Mucosa of rectum (tissue), 2 donors: ENCODE data around the gene DDX24.

ENCODE experiments used
- H3K27ac ChIP-seq, 2 donors: one replicate each; pipeline ENCODE4 v1.7.0; 2013; ENCODE audit warnings: inconsistent platforms in 2 of 2, low read depth in 2 of 2, low read length in 2 of 2
- H3K27me3 ChIP-seq, 2 donors: one replicate each; pipeline ENCODE4 v1.7.0; 2013; ENCODE audit warnings: low read length in 2 of 2; ENCODE audit not compliant: control insufficient read depth in 2 of 2, insufficient read depth in 2 of 2
- H3K36me3 ChIP-seq, 2 donors: one replicate each; pipeline ENCODE4 v1.7.0; 2013; ENCODE audit warnings: low read length in 2 of 2; ENCODE audit not compliant: control insufficient read depth in 2 of 2, insufficient read depth in 2 of 2
- H3K4me1 ChIP-seq, 2 donors: one replicate each; pipeline ENCODE4 v1.7.0; 2013; ENCODE audit warnings: low read length in 2 of 2, mild to moderate bottlenecking in 1 of 2; ENCODE audit not compliant: control insufficient read depth in 2 of 2, insufficient read depth in 2 of 2
- H3K4me3 ChIP-seq, 2 donors: one replicate each; pipeline ENCODE4 v1.7.0; 2013; ENCODE audit warnings: low read length in 2 of 2
- H3K9ac ChIP-seq, 2 donors: one replicate each; pipeline ENCODE4 v1.7.0; 2013; ENCODE audit warnings: low read length in 2 of 2, low read depth in 1 of 2, mild to moderate bottlenecking in 1 of 2
- H3K9me3 ChIP-seq, 2 donors: one replicate each; pipeline ENCODE4 v1.7.0; 2013; ENCODE audit warnings: low read length in 2 of 2; ENCODE audit not compliant: control insufficient read depth in 2 of 2
- donor health status: healthy.
- donor health status: Normal muscosa, but diverticular disease.

The DDX24 gene

DNA sequence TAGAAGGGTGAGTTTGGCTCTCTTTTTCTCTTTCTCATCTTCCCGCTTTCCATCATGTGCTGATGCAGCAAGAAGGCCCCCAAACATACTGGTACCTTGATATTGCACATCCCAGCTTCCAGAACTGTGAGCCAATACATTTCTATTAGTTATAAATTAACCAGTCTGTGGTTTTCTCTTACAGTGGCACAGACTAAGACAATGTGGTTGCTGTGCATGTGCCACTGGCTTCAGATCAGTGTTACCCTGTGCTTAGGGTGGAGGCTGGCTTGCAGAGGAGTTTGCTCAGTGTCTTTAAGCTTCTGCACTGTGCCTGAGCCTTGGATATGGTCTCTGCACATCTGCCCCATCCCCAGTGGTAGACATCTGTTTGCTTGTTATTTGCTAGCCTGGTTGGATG is 42.9 kb upstream of the DDX24 start:
- Histone ChIP-seq H3K9ac (no peak overlapping the region), H3K4me3 (no peak overlapping the region), H3K36me3 (peaks cover 0 to 3% of the 10 kb centered on the region in 2 donors), H3K27ac (no peak overlapping the region), H3K4me1 (no peaks in the 10 kb centered on the region), H3K27me3 (no peaks in the 10 kb centered on the region), H3K9me3 (peaks cover 4 to 5% of the 10 kb centered on the region in 2 donors)

DNA sequence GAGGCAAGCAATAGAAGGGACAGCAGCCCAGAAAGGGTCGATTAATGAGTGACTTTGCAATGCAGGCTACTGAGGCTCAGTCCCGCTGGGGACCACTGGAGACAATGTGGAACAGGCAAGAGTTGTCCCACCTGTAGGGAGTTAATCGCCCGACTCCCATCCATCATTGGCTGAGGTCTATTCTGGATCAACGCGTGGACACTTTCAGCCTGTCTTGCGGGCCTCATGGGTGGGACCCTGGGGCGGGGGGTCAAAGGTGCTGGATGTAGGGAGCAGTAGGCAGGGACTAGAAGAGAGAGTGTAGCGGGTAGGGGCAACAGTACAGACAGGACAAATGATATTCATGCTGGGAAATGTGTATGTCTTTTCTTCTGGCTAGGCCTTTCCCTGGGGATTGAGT is 42.3 kb upstream of the DDX24 start:
- no peak overlapping the region for H3K27ac ChIP-seq
- H3K27me3 ChIP-seq = no peaks in the 10 kb centered on the region
- no peak overlapping the region for H3K9ac ChIP-seq
- peaks cover 0 to 3% of the 10 kb centered on the region in 2 donors for H3K36me3 ChIP-seq
- peaks cover 4 to 5% of the 10 kb centered on the region in 2 donors for H3K9me3 ChIP-seq
- no peak overlapping the region for H3K4me3 ChIP-seq
- H3K4me1 ChIP-seq = no peaks in the 10 kb centered on the region

DNA sequence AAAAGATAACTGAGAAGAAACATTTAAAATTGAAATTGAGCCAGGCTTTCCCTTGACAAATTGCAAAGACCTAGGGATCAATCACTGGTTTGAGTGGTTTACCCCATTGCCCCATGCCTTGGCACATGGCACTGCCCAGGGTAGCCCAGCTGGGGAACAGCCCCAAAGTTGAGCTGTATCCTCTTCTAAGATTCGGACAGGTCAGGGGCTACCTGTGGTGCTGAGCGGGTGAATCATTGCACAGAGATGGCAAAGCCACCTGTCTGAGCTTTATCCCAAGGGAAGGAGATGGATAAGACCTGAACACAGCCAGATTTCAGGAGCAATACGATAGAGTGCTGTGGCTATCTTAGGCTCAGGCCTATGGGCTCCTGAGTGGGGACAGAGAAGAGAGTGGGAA is 41.4 kb upstream of the DDX24 start:
- Histone ChIP-seq H3K4me3 (no peak overlapping the region), H3K27ac (no peak overlapping the region), H3K36me3 (peaks cover 0 to 3% of the 10 kb centered on the region in 2 donors), H3K9me3 (peaks cover 4 to 5% of the 10 kb centered on the region in 2 donors), H3K27me3 (no peaks in the 10 kb centered on the region), H3K4me1 (no peaks in the 10 kb centered on the region), H3K9ac (no peak overlapping the region)

DNA sequence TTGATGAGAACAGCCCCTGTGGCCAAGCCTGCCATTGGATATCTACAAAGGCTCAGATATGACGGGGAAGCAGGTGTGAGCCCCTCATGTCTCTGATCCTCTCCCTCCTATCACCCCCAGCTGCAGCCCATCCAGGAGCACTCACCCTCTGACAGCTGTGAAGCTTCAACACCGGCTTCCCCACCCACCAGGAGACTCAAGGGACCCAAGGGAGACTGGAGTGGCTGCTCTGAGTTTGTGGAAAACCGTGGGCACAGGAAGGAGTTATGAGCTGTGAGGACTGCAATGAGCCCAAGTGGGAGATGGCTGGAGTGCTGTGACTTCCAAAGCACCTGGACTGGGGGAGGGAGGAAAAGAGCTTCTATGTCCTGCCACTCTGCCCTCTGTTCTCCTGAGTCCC is 40.5 kb upstream of the DDX24 start:
- Histone ChIP-seq H3K27me3 (no peaks in the 10 kb centered on the region), H3K4me3 (no peak overlapping the region), H3K27ac (no peak overlapping the region), H3K36me3 (no peaks in the 10 kb centered on the region), H3K4me1 (no peaks in the 10 kb centered on the region), H3K9ac (no peak overlapping the region), H3K9me3 (peaks cover 4 to 5% of the 10 kb centered on the region in 2 donors)

DNA sequence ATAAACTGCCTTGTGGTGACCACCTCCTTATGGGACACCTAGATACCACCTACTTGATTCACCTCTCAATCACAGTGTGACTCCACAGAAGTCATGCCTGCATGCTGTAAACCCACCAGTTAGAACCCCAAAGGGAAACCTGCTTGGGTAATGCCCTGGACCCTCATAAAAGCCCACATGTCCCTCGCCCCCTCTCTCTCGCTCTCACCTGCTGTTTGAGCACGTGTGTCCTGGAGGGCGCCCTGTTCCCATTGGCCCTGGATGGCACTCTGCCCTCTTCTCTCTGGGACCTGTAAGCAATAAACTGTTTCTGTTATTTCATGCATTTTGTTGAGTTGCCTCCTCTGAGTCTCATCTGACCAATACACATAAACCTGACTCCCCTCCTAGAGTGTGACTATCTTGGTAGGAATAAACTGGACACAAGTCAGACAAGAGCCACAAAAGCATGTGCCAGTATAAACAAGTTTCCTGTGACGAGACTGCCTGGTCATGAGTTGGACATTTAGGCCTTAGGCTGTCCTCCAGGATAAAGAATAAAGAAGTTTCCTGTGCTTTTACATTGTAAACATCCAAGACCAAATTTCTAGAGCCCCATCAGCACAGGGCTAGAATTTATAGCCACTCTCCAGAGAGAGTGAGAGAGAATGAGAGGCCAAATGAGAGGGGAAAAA is 39.8 kb upstream of the DDX24 start:
- no peaks in the 10 kb centered on the region for H3K4me1 ChIP-seq
- H3K27ac ChIP-seq = no peak overlapping the region
- H3K9me3 ChIP-seq = peaks cover 4 to 5% of the 10 kb centered on the region in 2 donors
- no peak overlapping the region for H3K4me3 ChIP-seq
- no peak overlapping the region for H3K9ac ChIP-seq
- H3K27me3 ChIP-seq = no peaks in the 10 kb centered on the region
- no peaks in the 10 kb centered on the region for H3K36me3 ChIP-seq

DNA sequence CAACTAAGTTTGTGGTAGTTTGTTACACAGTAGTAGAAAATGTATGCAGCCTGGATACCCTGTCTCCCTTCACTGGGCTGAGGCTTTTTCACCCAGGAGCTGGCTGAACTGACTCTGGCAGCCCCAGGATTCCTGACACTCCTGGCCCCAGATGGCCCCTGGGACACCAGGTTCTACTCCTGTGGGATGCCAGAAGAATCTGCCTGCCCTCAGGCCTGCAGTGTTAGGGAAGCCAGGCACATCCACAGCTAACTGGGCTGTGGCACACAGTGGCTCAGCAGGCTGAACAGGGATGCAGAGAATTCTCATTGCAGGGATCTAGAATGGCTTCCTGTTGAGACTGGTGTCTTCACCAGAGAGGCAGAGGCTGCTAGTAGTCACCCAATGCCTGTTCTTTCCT is 38.1 kb upstream of the DDX24 start:
- Histone ChIP-seq H3K27ac (no peak overlapping the region), H3K4me3 (no peak overlapping the region), H3K4me1 (peaks cover 13 to 14% of the 10 kb centered on the region in 2 donors), H3K27me3 (no peaks in the 10 kb centered on the region), H3K9me3 (peaks cover 4 to 5% of the 10 kb centered on the region in 2 donors), H3K9ac (no peak overlapping the region), H3K36me3 (no peaks in the 10 kb centered on the region)

DNA sequence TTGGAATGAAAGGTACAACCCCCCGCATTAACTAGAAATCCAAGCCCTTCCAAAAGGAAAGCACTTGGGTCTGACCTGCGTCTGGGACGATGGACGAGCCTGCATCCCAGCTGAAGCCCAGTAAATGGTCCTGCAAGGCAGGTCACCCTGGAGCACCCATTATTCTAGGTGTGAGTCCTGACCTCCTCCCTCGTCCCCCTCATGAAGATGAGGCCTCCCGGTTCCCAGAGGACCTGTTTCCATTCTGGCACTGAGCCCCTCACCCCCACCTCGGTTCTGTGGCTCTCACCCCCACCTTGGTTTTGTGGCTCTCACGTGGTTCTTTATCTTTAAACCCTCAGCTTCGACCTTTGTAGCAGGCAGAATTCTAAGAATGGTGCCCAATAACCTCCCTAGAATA is 36.9 kb upstream of the DDX24 start:
- Histone ChIP-seq H3K27me3 (no peaks in the 10 kb centered on the region), H3K4me3 (no peak overlapping the region), H3K36me3 (no peaks in the 10 kb centered on the region), H3K27ac (no peak overlapping the region), H3K9ac (no peak overlapping the region), H3K9me3 (peaks cover 4 to 5% of the 10 kb centered on the region in 2 donors), H3K4me1 (peaks cover 18 to 26% of the 10 kb centered on the region in 2 donors)

DNA sequence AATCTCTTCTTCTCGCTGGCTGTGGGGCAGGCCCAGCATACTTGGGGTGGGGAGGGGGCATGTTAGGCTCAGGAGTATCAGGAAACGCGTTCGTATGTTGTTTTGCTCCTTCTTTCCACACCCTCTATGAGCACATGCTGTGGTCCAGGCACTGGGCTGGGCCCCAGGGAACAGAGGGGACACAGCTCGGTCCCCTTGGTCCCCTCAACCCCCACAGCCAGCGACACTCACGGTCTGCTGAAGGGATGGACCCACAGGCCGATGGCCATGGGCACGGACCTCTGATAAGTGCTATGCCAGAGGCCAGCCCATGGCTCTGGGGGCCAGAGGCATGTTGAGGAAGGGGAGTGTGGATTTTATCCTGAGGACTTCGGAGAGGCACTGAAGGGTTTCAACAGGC is 35.7 kb upstream of the DDX24 start:
- Histone ChIP-seq H3K36me3 (no peaks in the 10 kb centered on the region), H3K27me3 (no peaks in the 10 kb centered on the region), H3K9ac (no peak overlapping the region), H3K4me1 (peaks cover 23 to 34% of the 10 kb centered on the region in 2 donors), H3K9me3 (peaks cover 4 to 5% of the 10 kb centered on the region in 2 donors), H3K27ac (no peak overlapping the region), H3K4me3 (no peak overlapping the region)

DNA sequence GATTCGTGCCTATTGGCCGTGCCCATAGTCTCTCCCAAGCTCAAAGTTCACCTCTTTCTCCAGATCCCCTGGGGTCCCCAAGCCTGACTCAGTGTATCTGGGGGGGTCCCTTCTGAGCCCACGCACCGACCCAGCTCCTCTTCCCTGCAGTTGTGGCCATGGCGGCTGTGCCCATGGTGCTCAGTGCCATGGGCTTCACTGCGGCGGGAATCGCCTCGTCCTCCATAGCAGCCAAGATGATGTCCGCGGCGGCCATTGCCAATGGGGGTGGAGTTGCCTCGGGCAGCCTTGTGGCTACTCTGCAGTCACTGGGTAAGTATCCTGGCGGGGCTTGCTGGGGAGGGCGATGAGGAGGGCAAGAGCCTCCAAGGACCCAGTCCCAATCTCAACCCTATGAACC is 34.6 kb upstream of the DDX24 start:
- no peak overlapping the region for H3K4me3 ChIP-seq
- no peaks in the 10 kb centered on the region for H3K27me3 ChIP-seq
- no peak overlapping the region for H3K9ac ChIP-seq
- H3K9me3 ChIP-seq = peaks cover 4 to 5% of the 10 kb centered on the region in 2 donors
- peaks cover 23 to 34% of the 10 kb centered on the region in 2 donors for H3K4me1 ChIP-seq
- H3K27ac ChIP-seq = peak overlapping the region in 1 of 2 donors; percentile 38
- H3K36me3 ChIP-seq = no peaks in the 10 kb centered on the region

DNA sequence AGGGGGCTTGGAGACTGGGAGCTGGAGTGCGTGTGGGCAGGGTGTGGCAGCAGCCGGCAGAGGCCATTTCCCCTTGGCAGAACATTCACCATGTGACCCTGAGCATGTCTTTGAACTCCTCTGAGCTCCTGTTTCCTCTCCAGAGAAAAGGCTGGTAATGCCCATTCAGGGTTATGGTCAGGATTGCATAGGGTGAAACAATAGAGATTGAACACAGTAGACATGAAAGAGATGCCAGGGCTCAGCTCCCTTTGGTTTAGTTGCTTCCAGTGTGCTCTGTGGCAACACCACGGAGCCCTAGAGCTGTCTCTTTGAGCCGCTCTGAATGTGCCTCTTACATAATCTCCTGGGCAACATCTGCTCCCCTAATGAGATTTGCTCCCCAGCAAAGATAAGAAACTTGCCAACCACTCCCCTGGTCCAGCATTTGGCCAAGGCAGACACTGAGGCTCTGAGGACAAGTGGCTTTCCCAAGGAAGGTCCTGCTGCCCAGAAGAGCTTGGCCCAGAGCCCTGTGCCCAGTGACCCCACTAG is 34.1 kb upstream of the DDX24 start:
- Histone ChIP-seq H3K4me3 (no peak overlapping the region), H3K9ac (peak overlapping the region in 1 of 2 donors; percentile 8), H3K27ac (peak overlapping the region; percentile 32 to 38)

More for the DNA sequence above, 34.1 kb upstream of the DDX24 start:
- Histone ChIP-seq H3K9me3 (peaks cover 2 to 5% of the 10 kb centered on the region in 2 donors), H3K36me3 (no peaks in the 10 kb centered on the region), H3K27me3 (no peaks in the 10 kb centered on the region), H3K4me1 (peaks cover 23 to 35% of the 10 kb centered on the region in 2 donors)
